Ascending aorta (tissue), 2 donors: ENCODE measurements around the gene C20orf204. TPM values are rescaled to one million over a fixed set of nuclear protein-coding genes. Genes with fewer than 3 reads are reported as not detected.

Experiments
- DNase-seq, 2 donors: peaks; one replicate each; pipeline ENCODE4 v3.0.0-alpha.2; 2019; ENCODE audit warnings: low spot score in 2 of 2
- H3K27ac ChIP-seq, 2 donors: fragments of 200-600 bp; sonication (generic); one replicate each; pipeline ENCODE4 v1.5.1; 2016 to 2017; ENCODE audit warnings: mild to moderate bottlenecking in 1 of 2
- H3K27me3 ChIP-seq: fragments of 200-600 bp; sonication (generic); one replicate; pipeline ENCODE4 v1.5.1; 2017
- H3K36me3 ChIP-seq, 2 donors: fragments of 200-600 bp; sonication (generic); one replicate each; pipeline ENCODE4 v1.5.1; 2016
- H3K4me1 ChIP-seq, 2 donors: fragments of 200-600 bp; sonication (generic); one replicate each; pipeline ENCODE4 v1.5.1; 2016 to 2017; ENCODE audit warnings: mild to moderate bottlenecking in 1 of 2
- H3K4me3 ChIP-seq, 2 donors: fragments of 200-600 bp; sonication (generic); one replicate each; pipeline ENCODE4 v1.5.1; 2016 to 2017; ENCODE audit warnings: mild to moderate bottlenecking in 1 of 2
- H3K9me3 ChIP-seq, 2 donors: fragments of 200-600 bp; sonication (generic); one replicate each; pipeline ENCODE4 v1.5.1; 2016
- CTCF ChIP-seq, 3 experiments: fragments of 200-600 bp in 2 of 3; fragments of 450-650 bp in 1 of 3; sonication (generic) in 2 of 3; IDR thresholded peaks; one replicate each; pipeline ENCODE4 v1.5.1; 2016 to 2019; ENCODE audit warnings: antibody characterized with exemption in 3 of 3, mild to moderate bottlenecking in 1 of 3, moderate library complexity in 1 of 3
- intact Hi-C: fragments of 100-400 bp; cut with DNase I; formaldehyde crosslinking; loops from one replicate; pipeline ENCODE4 v1.15.1; 2023
- total RNA-seq: library from RNA; depleted of rRNA; stranded (reverse); fragments of >200 nt; gene quantifications from one replicate; pipeline ENCODE4 v1.1.0, GENCODE V29; 2016

Gene C20orf204
- total RNA-seq, 1 donor from 2014 or later: not detected

DNA sequence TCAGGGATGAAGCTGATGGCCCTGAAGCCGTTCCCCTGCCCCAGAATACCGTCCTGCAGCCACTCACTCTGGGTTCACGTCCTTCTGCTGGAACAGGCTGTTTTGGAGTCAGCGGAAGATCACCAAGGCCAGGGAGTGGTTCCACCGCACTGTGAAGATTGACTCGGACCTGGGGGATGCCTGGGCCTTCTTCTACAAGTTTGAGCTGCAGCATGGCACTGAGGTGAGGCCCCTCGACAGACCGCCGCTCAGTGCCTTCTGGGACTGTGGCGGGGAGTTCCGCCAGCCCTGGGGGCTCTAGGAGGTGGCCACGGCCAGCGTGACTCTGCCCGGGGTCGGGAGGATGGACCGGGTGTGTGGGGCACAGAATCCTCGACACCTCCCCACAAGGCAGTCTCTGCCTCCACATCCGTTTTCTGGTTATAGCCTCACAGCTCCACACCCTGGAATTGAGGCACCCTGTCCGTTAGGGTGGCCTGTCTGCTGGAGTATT lies 4.1 kb upstream of the C20orf204 start:
- H3K27me3 ChIP-seq: no peaks in the 10 kb centered on the region
- no peaks in the 10 kb centered on the region for H3K4me1 ChIP-seq
- no peak for DNase-seq
- peaks cover 66 to 74% of the 10 kb centered on the region in 2 donors for H3K36me3 ChIP-seq
- intact Hi-C loops: no loop called here
- H3K9me3 ChIP-seq: no peaks in the 10 kb centered on the region
- no peak for TF ChIP-seq CTCF (IDR thresholded peaks at IDR 0.05)
- H3K4me3 ChIP-seq: no peak overlapping the region
- H3K27ac ChIP-seq: no peak overlapping the region

- Histone ChIP-seq H3K27ac (no peak overlapping the region), H3K4me3 (no peak overlapping the region), H3K36me3 (peaks cover 55 to 63% of the 10 kb centered on the region in 2 donors), H3K4me1 (no peaks in the 10 kb centered on the region), H3K27me3 (peaks cover 6% of the 10 kb centered on the region), H3K9me3 (no peaks in the 10 kb centered on the region)
- no peak for TF ChIP-seq CTCF (IDR thresholded peaks at IDR 0.05)
- no peak for DNase-seq
- intact Hi-C loops: no loop called here
These were observed 3.0 kb upstream of the C20orf204 start for GRCh38 chr20:64032706-64033624.

DNA sequence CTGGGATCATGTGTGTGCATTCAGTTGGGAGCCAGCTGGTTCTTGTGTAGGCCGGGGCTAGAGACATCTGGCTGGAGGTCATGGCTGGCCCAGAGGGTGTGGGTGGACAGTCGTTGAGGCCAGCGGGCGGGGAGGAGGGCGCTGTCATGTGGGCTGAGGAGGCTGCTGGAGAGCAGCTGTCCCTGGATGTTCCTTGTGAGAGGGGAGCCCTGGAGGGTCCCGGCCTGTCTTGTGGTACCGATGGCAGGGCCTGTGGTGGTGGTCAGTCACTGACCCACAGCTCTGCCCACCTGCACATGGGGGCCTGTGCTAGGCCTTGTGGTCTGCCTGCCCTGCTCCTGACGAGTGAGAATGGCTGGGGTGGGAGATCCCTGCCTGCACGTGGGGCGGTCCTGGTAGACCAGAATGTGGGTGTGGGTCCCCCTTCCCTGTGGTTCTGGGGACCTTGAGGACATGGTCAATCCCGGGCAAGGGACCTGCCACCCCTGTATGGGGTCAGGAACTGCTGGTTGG lies 1.9 kb upstream of the C20orf204 start:
- TF ChIP-seq CTCF (IDR thresholded peaks at IDR 0.05): no peak

DNA sequence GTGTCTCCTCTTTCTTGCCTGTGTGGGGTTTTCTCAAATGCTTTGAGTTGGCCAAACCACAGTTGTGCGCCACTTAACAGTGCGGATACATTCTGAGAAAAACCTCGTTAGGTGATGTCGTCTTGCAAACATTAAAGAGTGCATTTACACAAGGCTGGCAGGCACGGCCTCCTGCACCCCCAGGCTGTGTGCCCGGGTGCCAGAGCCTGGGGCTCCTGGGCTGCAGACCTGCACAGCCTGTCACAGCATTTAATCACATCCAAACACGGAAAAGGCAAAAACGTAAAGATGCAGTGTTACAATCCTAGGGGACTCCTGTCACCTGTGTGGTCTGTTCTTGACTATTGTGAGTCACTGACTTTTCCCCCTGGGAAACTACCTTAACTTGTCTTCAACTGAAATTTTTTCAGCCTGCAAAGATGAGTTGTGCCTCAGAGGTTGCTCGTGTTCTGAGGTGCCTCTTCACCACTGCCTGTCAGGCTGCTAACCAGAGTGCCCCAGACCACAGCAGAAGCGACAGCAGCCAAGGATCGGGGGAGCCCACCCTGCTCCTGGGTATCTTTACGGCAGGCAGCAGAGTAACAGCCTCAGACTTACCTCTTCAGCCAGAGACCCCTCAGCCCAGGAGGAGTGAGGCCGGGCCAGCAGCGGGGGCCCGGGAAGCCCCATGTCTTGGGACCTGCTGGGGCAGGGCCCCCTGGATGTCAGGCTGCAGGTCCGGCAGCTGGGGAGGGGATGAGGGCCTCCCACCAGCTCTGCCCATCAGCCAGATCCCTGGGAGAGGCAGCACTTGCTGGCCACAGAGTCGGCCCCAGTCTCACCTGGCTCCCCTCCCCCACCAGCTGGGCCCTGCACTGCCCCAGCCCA lies 683 bp upstream of the C20orf204 start:
- Histone ChIP-seq H3K4me3 (no peak overlapping the region), H3K27me3 (peaks cover 13% of the 10 kb centered on the region), H3K9me3 (no peaks in the 10 kb centered on the region), H3K36me3 (peaks cover 35 to 39% of the 10 kb centered on the region in 2 donors), H3K4me1 (peaks cover 5 to 15% of the 10 kb centered on the region in 2 donors), H3K27ac (no peak overlapping the region)
- intact Hi-C loops: no loop called here
- TF ChIP-seq CTCF (IDR thresholded peaks at IDR 0.05): no peak
- no peak for DNase-seq

More for the DNA sequence above, 1.9 kb upstream of the C20orf204 start:
- Histone ChIP-seq H3K27me3 (peaks cover 13% of the 10 kb centered on the region), H3K4me1 (peaks cover 5 to 10% of the 10 kb centered on the region in 2 donors), H3K36me3 (peaks cover 47 to 52% of the 10 kb centered on the region in 2 donors), H3K9me3 (no peaks in the 10 kb centered on the region), H3K27ac (no peak overlapping the region), H3K4me3 (no peak overlapping the region)
- no peak for DNase-seq
- intact Hi-C loops: no loop called here

DNA sequence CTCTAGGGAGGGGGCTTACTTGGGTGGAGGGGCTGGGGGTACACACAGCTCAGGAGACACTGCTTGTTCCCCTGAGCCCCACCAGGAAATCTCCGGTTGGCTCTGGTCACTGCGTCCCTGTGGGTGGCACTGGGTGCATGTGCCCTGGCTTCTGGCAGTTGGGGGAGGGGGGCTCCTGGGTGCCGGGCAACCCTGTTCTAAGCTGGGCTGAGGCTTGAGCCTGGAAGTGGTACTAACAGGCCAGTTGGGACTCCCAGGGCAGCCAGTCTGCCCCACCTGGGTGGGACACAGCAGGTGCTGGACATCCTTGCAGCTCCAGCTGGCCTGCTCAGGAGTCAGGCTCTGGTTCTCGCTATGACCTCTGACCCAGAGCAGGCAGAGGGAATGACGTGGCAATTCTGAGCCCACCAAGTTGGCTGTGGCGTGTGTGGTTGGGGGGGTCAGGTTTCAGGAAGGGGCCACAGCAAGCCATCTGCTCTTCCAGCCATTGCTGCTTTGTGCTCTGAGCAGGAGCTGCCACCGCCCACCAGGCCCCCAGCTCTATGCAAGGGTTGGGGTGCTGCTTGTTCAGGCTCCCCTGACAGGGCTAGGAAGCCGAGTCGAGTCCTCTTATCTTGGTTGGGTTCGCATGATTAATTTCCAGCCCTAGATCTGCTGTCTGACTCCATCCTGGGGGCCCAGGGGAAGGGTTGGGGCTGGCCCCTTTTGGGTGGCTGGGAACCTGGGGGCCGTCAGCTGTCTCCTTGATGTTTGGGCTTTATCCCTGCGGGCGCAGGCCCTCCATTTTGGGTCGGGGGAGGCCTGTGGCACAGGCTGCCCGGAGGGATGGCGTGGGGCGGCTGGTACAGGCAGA lies 590 bp downstream of the C20orf204 start:
- H3K4me1 ChIP-seq: peaks cover 5 to 15% of the 10 kb centered on the region in 2 donors
- no peak overlapping the region for H3K27ac ChIP-seq
- no peaks in the 10 kb centered on the region for H3K9me3 ChIP-seq
- H3K4me3 ChIP-seq: no peak overlapping the region
- peaks cover 25 to 26% of the 10 kb centered on the region in 2 donors for H3K36me3 ChIP-seq
- no peak for TF ChIP-seq CTCF (IDR thresholded peaks at IDR 0.05)
- DNase-seq: no peak
- peaks cover 22% of the 10 kb centered on the region for H3K27me3 ChIP-seq
- intact Hi-C loops: no loop called here
